ENCODE measurements around the gene LMF1.

DNA sequence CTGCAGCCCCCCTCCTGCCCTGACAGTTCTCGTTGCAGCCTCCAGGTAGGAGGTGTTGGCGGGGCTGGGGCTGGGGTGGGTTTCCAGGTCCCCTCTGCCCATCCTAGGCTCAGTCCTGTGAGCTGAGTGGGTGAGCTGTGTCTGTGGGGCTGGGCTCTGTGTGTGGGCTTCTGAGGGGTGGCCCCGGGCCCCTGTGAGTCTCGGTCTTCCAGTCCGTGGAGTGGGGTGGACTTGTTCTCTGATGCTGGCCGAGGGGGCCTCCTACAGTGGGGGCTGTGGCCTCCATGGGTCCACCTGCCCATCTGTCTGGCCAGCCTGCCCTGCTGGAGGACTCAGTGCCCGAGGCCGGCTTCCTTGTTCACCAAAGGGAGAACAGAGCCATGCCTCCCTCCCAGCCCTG is 43.4 kb upstream of the LMF1 start:
- TF ChIP-seq, protein P1, sequence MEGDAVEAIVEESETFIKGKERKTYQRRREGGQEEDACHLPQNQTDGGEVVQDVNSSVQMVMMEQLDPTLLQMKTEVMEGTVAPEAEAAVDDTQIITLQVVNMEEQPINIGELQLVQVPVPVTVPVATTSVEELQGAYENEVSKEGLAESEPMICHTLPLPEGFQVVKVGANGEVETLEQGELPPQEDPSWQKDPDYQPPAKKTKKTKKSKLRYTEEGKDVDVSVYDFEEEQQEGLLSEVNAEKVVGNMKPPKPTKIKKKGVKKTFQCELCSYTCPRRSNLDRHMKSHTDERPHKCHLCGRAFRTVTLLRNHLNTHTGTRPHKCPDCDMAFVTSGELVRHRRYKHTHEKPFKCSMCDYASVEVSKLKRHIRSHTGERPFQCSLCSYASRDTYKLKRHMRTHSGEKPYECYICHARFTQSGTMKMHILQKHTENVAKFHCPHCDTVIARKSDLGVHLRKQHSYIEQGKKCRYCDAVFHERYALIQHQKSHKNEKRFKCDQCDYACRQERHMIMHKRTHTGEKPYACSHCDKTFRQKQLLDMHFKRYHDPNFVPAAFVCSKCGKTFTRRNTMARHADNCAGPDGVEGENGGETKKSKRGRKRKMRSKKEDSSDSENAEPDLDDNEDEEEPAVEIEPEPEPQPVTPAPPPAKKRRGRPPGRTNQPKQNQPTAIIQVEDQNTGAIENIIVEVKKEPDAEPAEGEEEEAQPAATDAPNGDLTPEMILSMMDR (IDR thresholded peaks at IDR 0.05) = no peak
- TF ChIP-seq POLR2AphosphoS5 (IDR thresholded peaks at IDR 0.05; ENCODE audit: insufficient read depth in 1 of 2, low read depth in 1 of 2) (no peak), POLR2A (IDR thresholded peaks at IDR 0.05) (no peak)

Data from vagina (tissue), 2 donors.